Measurements from ENCODE around the gene CDCA4. TPM values are rescaled to one million over a fixed set of nuclear protein-coding genes. Genes with fewer than 3 reads are reported as not detected.

The CDCA4 gene
- total and polyA plus RNA-seq, 2 donors (not counting 3 experiments of a cell fraction or from before 2014, with no cell fraction given) = 29.9 to 44.5 TPM

DNA sequence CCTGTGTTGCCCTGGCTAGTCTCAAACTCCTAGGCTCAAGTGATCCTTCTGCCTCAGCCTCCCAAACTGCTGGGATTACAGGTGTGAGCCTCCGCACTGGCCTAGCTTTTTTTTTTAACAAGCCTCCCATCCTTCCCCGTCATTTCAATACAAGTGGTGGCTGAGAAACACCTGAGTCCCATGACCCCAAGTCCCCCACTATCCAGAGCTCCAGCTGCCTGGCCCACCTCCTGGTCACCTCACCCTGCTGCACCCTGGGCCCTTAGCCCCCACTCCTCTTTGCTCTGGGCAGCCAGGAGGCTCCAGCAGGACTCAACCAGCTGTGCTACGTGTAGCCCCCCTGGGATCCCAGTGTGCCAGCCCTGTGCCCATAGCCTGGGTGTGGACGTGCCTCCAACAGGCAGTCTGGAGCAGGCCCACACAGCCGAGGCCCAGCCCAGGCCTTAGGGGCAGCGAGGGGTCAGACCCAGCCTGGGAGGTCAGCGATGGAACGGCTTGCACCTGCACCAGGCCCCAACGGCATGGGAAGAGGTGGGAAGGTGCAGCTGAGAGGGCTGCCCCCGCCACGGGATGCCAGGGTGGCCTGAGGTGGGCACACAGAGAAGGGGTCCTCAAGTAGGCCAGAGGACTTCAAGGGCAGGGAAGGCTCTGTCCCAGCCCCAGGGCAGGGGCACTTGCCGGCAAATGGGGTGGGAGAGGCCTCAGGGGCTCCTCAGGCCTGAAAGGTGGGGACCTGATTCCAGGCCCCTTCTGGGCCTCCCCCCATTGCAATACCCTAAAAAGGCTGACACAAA lies 49.2 kb downstream of the CDCA4 start:
- H3K27me3 ChIP-seq (ENCODE audit: control insufficient read depth in 2 of 2, insufficient read depth in 2 of 2, low read length in 2 of 2) = no peaks in the 10 kb centered on the region
- peaks cover 24% of the 10 kb centered on the region for H3K79me2 ChIP-seq (ENCODE audit: control insufficient read depth, insufficient read depth, low read length)
- no TSS peak for BruUV-seq (replicated peaks)
- H3K27ac ChIP-seq (ENCODE audit: insufficient read depth, low read depth, low read length) = peak overlapping the region; percentile 89
- H3K9me1 ChIP-seq (replicated peaks; ENCODE audit: control insufficient read depth, extremely low read depth, insufficient read depth, low read length) = no peaks in the 10 kb centered on the region
- peaks cover 76% of the 10 kb centered on the region for H3K4me1 ChIP-seq (ENCODE audit: control insufficient read depth, extremely low read depth, insufficient read depth, low read length)
- FAIRE-seq (peak; percentile 18), DNase-seq (ENCODE audit: low read depth, low spot score) (no peak)
- no peak overlapping the region for H3K4me3 ChIP-seq (replicated peaks in 1 of 3; ENCODE audit: insufficient read depth in 1 of 3, low read depth in 1 of 3, low read length in 3 of 3)
- dilution Hi-C loops (cut with MboI; ENCODE audit: extremely low pct_ligation_motif_present, low sequenced_read_pairs) = no loop called here
- no peak overlapping the region for H2AFZ ChIP-seq (ENCODE audit: low read depth, low read length)
- H4K20me1 ChIP-seq (replicated peaks; ENCODE audit: control insufficient read depth, extremely low read depth, insufficient read depth, low read length) = no peaks in the 10 kb centered on the region
- peak overlapping the region; percentile 48 for H3K9ac ChIP-seq (replicated peaks; ENCODE audit: extremely low read depth, insufficient read depth, low read length)
- ChIA-PET CTCF (interaction anchor here (2.8 to 4.4 kb wide), 4 partner anchors 37 to 74 kb away, joined by 10 to 39 read pairs (median 28); partner anchors contain the start of gene CDCA4), POLR2A (interaction anchor here (1.8 kb wide), 1 partner anchor 49 kb away, joined by 7 read pairs; the partner anchor contains the start of gene CDCA4)
- intact Hi-C loops (cut with micrococcal nuclease) = loop anchor here (2.0 to 10.0 kb wide), 3 partner anchors 49 to 207 kb away; partner anchors contain the start of genes CDCA4 and JAG2
- no peak overlapping the region for H3K4me2 ChIP-seq (ENCODE audit: insufficient read depth, low read length)
- no peaks in the 10 kb centered on the region for H3K36me3 ChIP-seq (ENCODE audit: control insufficient read depth in 2 of 2, extremely low read depth in 1 of 2, insufficient read depth in 2 of 2, low read length in 2 of 2)
- no peaks in the 10 kb centered on the region for H3K9me3 ChIP-seq (replicated peaks; ENCODE audit: control insufficient read depth, insufficient read depth, low read length)
- TF ChIP-seq, protein P1, sequence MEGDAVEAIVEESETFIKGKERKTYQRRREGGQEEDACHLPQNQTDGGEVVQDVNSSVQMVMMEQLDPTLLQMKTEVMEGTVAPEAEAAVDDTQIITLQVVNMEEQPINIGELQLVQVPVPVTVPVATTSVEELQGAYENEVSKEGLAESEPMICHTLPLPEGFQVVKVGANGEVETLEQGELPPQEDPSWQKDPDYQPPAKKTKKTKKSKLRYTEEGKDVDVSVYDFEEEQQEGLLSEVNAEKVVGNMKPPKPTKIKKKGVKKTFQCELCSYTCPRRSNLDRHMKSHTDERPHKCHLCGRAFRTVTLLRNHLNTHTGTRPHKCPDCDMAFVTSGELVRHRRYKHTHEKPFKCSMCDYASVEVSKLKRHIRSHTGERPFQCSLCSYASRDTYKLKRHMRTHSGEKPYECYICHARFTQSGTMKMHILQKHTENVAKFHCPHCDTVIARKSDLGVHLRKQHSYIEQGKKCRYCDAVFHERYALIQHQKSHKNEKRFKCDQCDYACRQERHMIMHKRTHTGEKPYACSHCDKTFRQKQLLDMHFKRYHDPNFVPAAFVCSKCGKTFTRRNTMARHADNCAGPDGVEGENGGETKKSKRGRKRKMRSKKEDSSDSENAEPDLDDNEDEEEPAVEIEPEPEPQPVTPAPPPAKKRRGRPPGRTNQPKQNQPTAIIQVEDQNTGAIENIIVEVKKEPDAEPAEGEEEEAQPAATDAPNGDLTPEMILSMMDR (IDR thresholded peaks at IDR 0.05; ENCODE audit: extremely low read depth in 1 of 2, insufficient read depth in 1 of 2, low read depth in 1 of 2, low read length in 2 of 2) = no peak
- TF ChIP-seq EZH2 (IDR thresholded peaks at IDR 0.05; ENCODE audit: borderline replicate concordance, low read depth, low read length, severe bottlenecking) (no peak), GATA2 (IDR thresholded peaks at IDR 0.05; ENCODE audit: insufficient read depth, insufficient read length, low read depth, low read length) (no peak), POLR2A (IDR thresholded peaks at IDR 0.05; ENCODE audit: low read depth, low read length) (no peak), MYC (IDR thresholded peaks at IDR 0.05; ENCODE audit: low read depth, low read length) (no peak), FOS (IDR thresholded peaks at IDR 0.05; ENCODE audit: borderline replicate concordance, insufficient read depth, low read length) (no peak)
- TF ChIP-seq, protein P2, sequence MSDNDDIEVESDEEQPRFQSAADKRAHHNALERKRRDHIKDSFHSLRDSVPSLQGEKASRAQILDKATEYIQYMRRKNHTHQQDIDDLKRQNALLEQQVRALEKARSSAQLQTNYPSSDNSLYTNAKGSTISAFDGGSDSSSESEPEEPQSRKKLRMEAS (IDR thresholded peaks at IDR 0.05; ENCODE audit: insufficient read depth, insufficient read length) = no peak
